Activated naive CD8-positive, alpha-beta T cell treated with anti-CD3 and anti-CD28 coated beads, Interleukin-2, amount 50 U/mL, for 24 hours (primary cell): ENCODE data around the gene RNF125.
"Not testable (repeated sequence)": the region's sequence is repeated elsewhere in the genome, so short reads cannot be mapped to it uniquely, and the experiment has no call there.

Experiments
- ATAC-seq: fragments of 150-1000 bp; cut with Tn5 transposase; one replicate; pipeline ENCODE4 v1.10.0; 2021
- DNase-seq: peaks from one replicate; pipeline ENCODE4 v3.0.0; 2021
- H3K27ac Mint-ChIP-seq: one replicate; pipeline ENCODE4 v1.8.0; 2021; ENCODE audit warnings: mild to moderate bottlenecking, mixed read lengths
- H3K27me3 Mint-ChIP-seq: one replicate; pipeline ENCODE4 v1.8.0; 2021; ENCODE audit warnings: mixed read lengths
- H3K36me3 Mint-ChIP-seq: one replicate; pipeline ENCODE4 v1.8.0; 2021; ENCODE audit warnings: low read depth, mixed read lengths
- H3K4me1 Mint-ChIP-seq: one replicate; pipeline ENCODE4 v1.8.0; 2021; ENCODE audit warnings: mixed read lengths
- H3K4me3 Mint-ChIP-seq: one replicate; pipeline ENCODE4 v1.8.0; 2021; ENCODE audit warnings: mild to moderate bottlenecking, moderate library complexity, mixed read lengths
- H3K9me3 Mint-ChIP-seq: one replicate; pipeline ENCODE4 v1.8.0; 2021; ENCODE audit warnings: mixed read lengths

RNF125 gene

GRCh38 chr18:32010124-32010721 lies 8.4 kb upstream of the RNF125 start:
- H3K4me3 Mint-ChIP-seq = no peak overlapping the region
- no peaks in the 10 kb centered on the region for H3K27me3 Mint-ChIP-seq
- H3K9me3 Mint-ChIP-seq = no peaks in the 10 kb centered on the region
- no peaks in the 10 kb centered on the region for H3K36me3 Mint-ChIP-seq
- no peak for ATAC-seq
- H3K4me1 Mint-ChIP-seq = no peaks in the 10 kb centered on the region
- no peak overlapping the region for H3K27ac Mint-ChIP-seq
- no peak for DNase-seq

GRCh38 chr18:32011193-32011592 lies 7.4 kb upstream of the RNF125 start:
- Mint-ChIP-seq H3K36me3 (no peaks in the 10 kb centered on the region), H3K27me3 (no peaks in the 10 kb centered on the region), H3K4me1 (no peaks in the 10 kb centered on the region), H3K9me3 (no peaks in the 10 kb centered on the region), H3K4me3 (no peak overlapping the region), H3K27ac (no peak overlapping the region)
- DNase-seq (no peak), ATAC-seq (no peak)

GRCh38 chr18:32019251-32019948 lies 775 bp downstream of the RNF125 start:
- Mint-ChIP-seq H3K9me3 (no peaks in the 10 kb centered on the region), H3K27ac (peak overlapping the region; percentile 91), H3K27me3 (peaks cover 3% of the 10 kb centered on the region), H3K36me3 (no peaks in the 10 kb centered on the region), H3K4me3 (peak overlapping the region; percentile 93), H3K4me1 (peaks cover 38% of the 10 kb centered on the region)
- DNase-seq = peak; percentile 48
- ATAC-seq = no peak

- DNase-seq (peak; percentile 57), ATAC-seq (peak; percentile 57)
- H3K27me3 Mint-ChIP-seq, H3K9me3 Mint-ChIP-seq, H3K36me3 Mint-ChIP-seq: not testable (repeated sequence)
- peak overlapping the region; percentile 64 for H3K27ac Mint-ChIP-seq
- H3K4me3 Mint-ChIP-seq = peak overlapping the region; percentile 93
- H3K4me1 Mint-ChIP-seq = peaks cover 41% of the 10 kb centered on the region
Observed at GRCh38 chr18:32019949-32020625, 1.5 kb downstream of the RNF125 start.

- Mint-ChIP-seq H3K27ac (no peak overlapping the region), H3K4me1 (peaks cover 57% of the 10 kb centered on the region)
Observed at GRCh38 chr18:32021756-32022564, 3.3 kb downstream of the RNF125 start.

GRCh38 chr18:32025744-32026143 lies 7.1 kb downstream of the RNF125 start:
- Mint-ChIP-seq H3K27me3 (no peaks in the 10 kb centered on the region), H3K4me3 (peak overlapping the region; percentile 61), H3K36me3 (peaks cover 4% of the 10 kb centered on the region), H3K27ac (peak overlapping the region; percentile 83), H3K4me1 (peaks cover 72% of the 10 kb centered on the region), H3K9me3 (no peaks in the 10 kb centered on the region)
- no peak for ATAC-seq
- no peak for DNase-seq

More at GRCh38 chr18:32021756-32022564, 3.3 kb downstream of the RNF125 start:
- Mint-ChIP-seq H3K4me3 (no peak overlapping the region), H3K36me3 (peaks cover 4% of the 10 kb centered on the region), H3K9me3 (no peaks in the 10 kb centered on the region), H3K27me3 (no peaks in the 10 kb centered on the region)
- no peak for ATAC-seq
- no peak for DNase-seq

- H3K27ac Mint-ChIP-seq = peak overlapping the region; percentile 80
- peaks cover 71% of the 10 kb centered on the region for H3K4me1 Mint-ChIP-seq
- DNase-seq = no peak
- H3K4me3 Mint-ChIP-seq = peak overlapping the region; percentile 61
- peaks cover 6% of the 10 kb centered on the region for H3K36me3 Mint-ChIP-seq
- ATAC-seq = peak; percentile 57
- H3K9me3 Mint-ChIP-seq = no peaks in the 10 kb centered on the region
- no peaks in the 10 kb centered on the region for H3K27me3 Mint-ChIP-seq
Observed at GRCh38 chr18:32026491-32027086, 8.0 kb downstream of the RNF125 start.

GRCh38 chr18:32029558-32029957 lies 10.9 kb downstream of the RNF125 start:
- H3K4me3 Mint-ChIP-seq = no peak overlapping the region
- DNase-seq = no peak
- ATAC-seq = no peak
- H3K4me1 Mint-ChIP-seq = peaks cover 82% of the 10 kb centered on the region
- no peaks in the 10 kb centered on the region for H3K9me3 Mint-ChIP-seq
- peaks cover 14% of the 10 kb centered on the region for H3K36me3 Mint-ChIP-seq
- H3K27me3 Mint-ChIP-seq = no peaks in the 10 kb centered on the region
- H3K27ac Mint-ChIP-seq = peak overlapping the region; percentile 2

- Mint-ChIP-seq H3K4me3 (no peak overlapping the region), H3K36me3 (peaks cover 18% of the 10 kb centered on the region), H3K27me3 (no peaks in the 10 kb centered on the region), H3K4me1 (peaks cover 84% of the 10 kb centered on the region), H3K9me3 (no peaks in the 10 kb centered on the region), H3K27ac (peak overlapping the region; percentile 46)
- ATAC-seq (no peak), DNase-seq (no peak)
Observed at GRCh38 chr18:32032609-32033008, 14.0 kb downstream of the RNF125 start.

GRCh38 chr18:32036506-32037180 lies 18.0 kb downstream of the RNF125 start:
- H3K4me3 Mint-ChIP-seq = no peak overlapping the region
- peak overlapping the region; percentile 23 for H3K27ac Mint-ChIP-seq
- H3K4me1 Mint-ChIP-seq = peaks cover 77% of the 10 kb centered on the region
- no peaks in the 10 kb centered on the region for H3K9me3 Mint-ChIP-seq
- H3K27me3 Mint-ChIP-seq = no peaks in the 10 kb centered on the region
- no peak for DNase-seq
- no peak for ATAC-seq
- H3K36me3 Mint-ChIP-seq = peaks cover 29% of the 10 kb centered on the region

- no peak overlapping the region for H3K4me3 Mint-ChIP-seq
- no peak overlapping the region for H3K27ac Mint-ChIP-seq
- peaks cover 78% of the 10 kb centered on the region for H3K4me1 Mint-ChIP-seq
- no peak for ATAC-seq
- H3K27me3 Mint-ChIP-seq = no peaks in the 10 kb centered on the region
- H3K9me3 Mint-ChIP-seq = no peaks in the 10 kb centered on the region
- H3K36me3 Mint-ChIP-seq = peaks cover 31% of the 10 kb centered on the region
- DNase-seq = no peak
Observed at GRCh38 chr18:32037616-32038015, 19.0 kb downstream of the RNF125 start.

- peaks cover 33% of the 10 kb centered on the region for H3K36me3 Mint-ChIP-seq
- DNase-seq = peak; percentile 36
- peak; percentile 83 for ATAC-seq
- peak overlapping the region; percentile 55 for H3K4me3 Mint-ChIP-seq
- no peaks in the 10 kb centered on the region for H3K9me3 Mint-ChIP-seq
- H3K27me3 Mint-ChIP-seq = no peaks in the 10 kb centered on the region
- peaks cover 56% of the 10 kb centered on the region for H3K4me1 Mint-ChIP-seq
- H3K27ac Mint-ChIP-seq = peak overlapping the region; percentile 84
Observed at GRCh38 chr18:32040936-32041335, 22.3 kb downstream of the RNF125 start.

- Mint-ChIP-seq H3K9me3 (no peaks in the 10 kb centered on the region), H3K36me3 (peaks cover 30% of the 10 kb centered on the region), H3K27ac (no peak overlapping the region), H3K27me3 (no peaks in the 10 kb centered on the region), H3K4me1 (peaks cover 46% of the 10 kb centered on the region), H3K4me3 (no peak overlapping the region)
- DNase-seq = no peak
- ATAC-seq = no peak
Observed at GRCh38 chr18:32042337-32042736, 23.7 kb downstream of the RNF125 start.
